Endothelial cell (in vitro differentiated cells): ENCODE results near the gene GKN2. TPM values are rescaled to one million over a fixed set of nuclear protein-coding genes. Genes with fewer than 3 reads are reported as not detected.

Source experiments
- DNase-seq: peaks from one replicate; pipeline ENCODE4 v3.0.0; 2021; ENCODE audit warnings: low spot score
- H3K27ac Mint-ChIP-seq: one replicate; pipeline ENCODE4 v1.8.0; 2021; ENCODE audit warnings: mixed read lengths, inconsistent platforms; ENCODE audit not compliant: unreplicated experiment
- H3K27me3 Mint-ChIP-seq: one replicate; pipeline ENCODE4 v1.8.0; 2021; ENCODE audit warnings: mild to moderate bottlenecking, moderate library complexity, mixed read lengths, inconsistent platforms; ENCODE audit not compliant: unreplicated experiment
- H3K36me3 Mint-ChIP-seq: one replicate; pipeline ENCODE4 v1.8.0; 2021; ENCODE audit warnings: mild to moderate bottlenecking, low read depth, mixed read lengths, inconsistent platforms; ENCODE audit not compliant: unreplicated experiment
- H3K4me1 Mint-ChIP-seq: one replicate; pipeline ENCODE4 v1.8.0; 2021; ENCODE audit warnings: mild to moderate bottlenecking, mixed read lengths, inconsistent platforms; ENCODE audit not compliant: unreplicated experiment
- H3K4me3 Mint-ChIP-seq: one replicate; pipeline ENCODE4 v1.8.0; 2021; ENCODE audit warnings: mild to moderate bottlenecking, mixed read lengths, inconsistent platforms; ENCODE audit not compliant: unreplicated experiment
- H3K9me3 Mint-ChIP-seq: one replicate; pipeline ENCODE4 v1.8.0; 2021; ENCODE audit warnings: mixed read lengths, inconsistent platforms; ENCODE audit not compliant: unreplicated experiment
- total RNA-seq: library from RNA; stranded (reverse); fragmentation: NEBNext Ultra II Directional; extraction: Animal tissue kit (Norgen Biotek cat#: 25700); gene quantifications from one replicate; pipeline ENCODE4 v1.2.1, GENCODE V29; 2021; ENCODE audit not compliant: unreplicated experiment
- TF ChIP-seq, protein P1 (sequence below): fragments of 200-600 bp; sonication (generic); IDR thresholded peaks from one replicate; pipeline ENCODE4 v1.5.0; 2021; ENCODE audit warnings: antibody characterized with exemption; ENCODE audit not compliant: unreplicated experiment

GKN2 gene
- total RNA-seq, 1 donor from 2014 or later: 0.36 TPM

DNA sequence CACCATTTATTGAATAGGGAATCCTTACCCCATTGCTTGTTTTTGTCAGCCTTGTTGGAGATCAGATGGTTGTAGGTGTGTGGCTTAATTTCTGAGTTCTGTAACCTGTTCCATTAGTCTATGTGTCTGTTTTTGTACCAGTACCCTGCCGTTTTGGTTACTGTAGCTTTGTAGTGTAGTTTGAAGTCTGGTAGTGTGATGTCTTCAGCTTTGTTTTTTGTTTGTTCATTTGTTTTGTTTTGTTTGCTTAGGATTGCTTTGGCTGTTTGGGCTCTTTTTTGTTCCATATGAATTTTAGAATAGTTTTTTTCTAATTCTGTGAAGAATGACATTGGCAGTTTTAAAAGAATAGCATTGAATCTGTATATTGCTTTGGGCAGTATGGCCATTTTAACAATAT, 12.7 kb downstream of the GKN2 start:
- Mint-ChIP-seq H3K4me3 (no peak overlapping the region), H3K9me3 (no peaks in the 10 kb centered on the region), H3K27ac (no peak overlapping the region), H3K36me3 (no peaks in the 10 kb centered on the region), H3K27me3 (no peaks in the 10 kb centered on the region), H3K4me1 (peaks cover 4% of the 10 kb centered on the region)
- DNase-seq: no peak
- TF ChIP-seq, protein P1, sequence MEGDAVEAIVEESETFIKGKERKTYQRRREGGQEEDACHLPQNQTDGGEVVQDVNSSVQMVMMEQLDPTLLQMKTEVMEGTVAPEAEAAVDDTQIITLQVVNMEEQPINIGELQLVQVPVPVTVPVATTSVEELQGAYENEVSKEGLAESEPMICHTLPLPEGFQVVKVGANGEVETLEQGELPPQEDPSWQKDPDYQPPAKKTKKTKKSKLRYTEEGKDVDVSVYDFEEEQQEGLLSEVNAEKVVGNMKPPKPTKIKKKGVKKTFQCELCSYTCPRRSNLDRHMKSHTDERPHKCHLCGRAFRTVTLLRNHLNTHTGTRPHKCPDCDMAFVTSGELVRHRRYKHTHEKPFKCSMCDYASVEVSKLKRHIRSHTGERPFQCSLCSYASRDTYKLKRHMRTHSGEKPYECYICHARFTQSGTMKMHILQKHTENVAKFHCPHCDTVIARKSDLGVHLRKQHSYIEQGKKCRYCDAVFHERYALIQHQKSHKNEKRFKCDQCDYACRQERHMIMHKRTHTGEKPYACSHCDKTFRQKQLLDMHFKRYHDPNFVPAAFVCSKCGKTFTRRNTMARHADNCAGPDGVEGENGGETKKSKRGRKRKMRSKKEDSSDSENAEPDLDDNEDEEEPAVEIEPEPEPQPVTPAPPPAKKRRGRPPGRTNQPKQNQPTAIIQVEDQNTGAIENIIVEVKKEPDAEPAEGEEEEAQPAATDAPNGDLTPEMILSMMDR: no peak

DNA sequence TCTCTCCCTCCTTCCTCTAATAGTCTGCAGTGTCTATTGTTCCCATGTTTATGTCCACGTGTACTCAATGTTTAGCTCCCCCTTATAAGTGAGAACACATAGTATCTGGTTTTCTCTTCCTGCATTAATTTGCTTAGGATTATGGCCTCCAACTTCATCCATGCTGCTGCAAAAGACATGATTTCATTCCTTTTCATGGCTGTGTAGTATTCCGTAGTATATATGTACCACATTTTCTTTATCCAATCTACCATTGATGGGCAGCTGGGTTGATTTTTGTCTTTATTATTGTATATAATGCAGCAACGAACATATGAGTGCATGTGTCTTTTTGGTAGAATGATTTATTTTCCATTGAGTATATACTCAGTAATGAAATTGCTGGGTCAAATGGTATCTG, 13.8 kb downstream of the GKN2 start:
- no peak for DNase-seq
- Mint-ChIP-seq H3K4me3 (no peak overlapping the region), H3K9me3 (no peaks in the 10 kb centered on the region), H3K27ac (no peak overlapping the region), H3K4me1 (peaks cover 4% of the 10 kb centered on the region), H3K27me3 (no peaks in the 10 kb centered on the region), H3K36me3 (no peaks in the 10 kb centered on the region)
- TF ChIP-seq, protein P1: no peak

DNA sequence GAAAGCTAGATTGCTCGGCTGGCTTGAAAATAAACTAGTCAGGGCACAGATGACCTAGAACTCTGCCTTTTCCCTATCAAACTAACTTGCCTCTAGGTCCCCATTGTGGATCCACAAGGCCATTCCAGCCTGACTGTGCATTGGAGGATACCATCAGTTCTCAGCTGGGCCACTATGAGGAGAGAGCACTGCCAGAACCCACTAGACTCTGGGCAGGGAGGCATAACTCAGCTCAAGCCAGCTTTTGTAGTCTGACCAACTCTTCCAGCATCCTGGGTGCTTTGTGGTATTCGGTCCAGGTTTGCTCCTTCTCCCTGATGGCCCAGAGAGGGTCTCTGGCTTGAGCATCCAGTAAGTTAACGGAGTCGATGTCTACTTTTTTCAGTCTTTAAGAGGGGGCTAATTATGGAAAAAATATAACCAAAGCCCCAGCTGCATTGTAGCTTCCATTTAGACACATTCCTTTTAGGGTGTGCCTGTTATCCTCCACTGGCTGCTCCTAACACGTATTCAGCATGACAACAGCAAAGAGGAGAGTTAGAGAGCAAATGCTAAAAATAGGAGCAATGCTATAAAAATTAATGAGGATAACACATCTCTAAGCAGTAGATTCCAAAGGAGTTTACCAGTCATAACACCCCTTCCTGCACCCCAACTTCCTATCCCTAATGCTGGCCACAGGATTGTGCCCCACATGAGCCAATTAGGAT, 15.2 kb downstream of the GKN2 start:
- Mint-ChIP-seq H3K27me3 (no peaks in the 10 kb centered on the region), H3K9me3 (no peaks in the 10 kb centered on the region), H3K4me1 (no peaks in the 10 kb centered on the region), H3K36me3 (no peaks in the 10 kb centered on the region), H3K27ac (no peak overlapping the region), H3K4me3 (no peak overlapping the region)
- TF ChIP-seq, protein P1: no peak
- no peak for DNase-seq

DNA sequence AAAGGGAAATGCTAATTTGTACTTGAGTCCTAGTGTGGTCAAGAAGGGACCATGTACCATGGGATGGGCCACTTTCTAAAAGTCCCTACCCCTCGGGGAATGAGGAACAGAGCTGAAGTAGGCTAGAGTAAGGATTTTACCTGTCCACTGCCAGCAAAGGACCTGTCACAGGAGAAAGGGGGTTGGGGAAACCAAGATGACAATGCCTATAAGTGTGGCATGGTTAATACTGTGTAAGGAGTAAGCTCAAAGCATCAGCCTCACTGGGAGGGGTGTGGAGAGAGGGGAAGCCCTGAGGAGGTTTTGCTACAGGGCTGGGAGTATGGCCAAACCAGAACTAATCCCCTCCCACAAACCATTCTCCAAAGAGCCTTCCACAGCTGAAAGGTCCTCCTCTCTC, 15.8 kb downstream of the GKN2 start:
- TF ChIP-seq, protein P1: no peak
- H3K27ac Mint-ChIP-seq: no peak overlapping the region
- no peak for DNase-seq
- H3K4me1 Mint-ChIP-seq: no peaks in the 10 kb centered on the region
- H3K4me3 Mint-ChIP-seq: no peak overlapping the region
- no peaks in the 10 kb centered on the region for H3K9me3 Mint-ChIP-seq
- no peaks in the 10 kb centered on the region for H3K27me3 Mint-ChIP-seq
- H3K36me3 Mint-ChIP-seq: no peaks in the 10 kb centered on the region

DNA sequence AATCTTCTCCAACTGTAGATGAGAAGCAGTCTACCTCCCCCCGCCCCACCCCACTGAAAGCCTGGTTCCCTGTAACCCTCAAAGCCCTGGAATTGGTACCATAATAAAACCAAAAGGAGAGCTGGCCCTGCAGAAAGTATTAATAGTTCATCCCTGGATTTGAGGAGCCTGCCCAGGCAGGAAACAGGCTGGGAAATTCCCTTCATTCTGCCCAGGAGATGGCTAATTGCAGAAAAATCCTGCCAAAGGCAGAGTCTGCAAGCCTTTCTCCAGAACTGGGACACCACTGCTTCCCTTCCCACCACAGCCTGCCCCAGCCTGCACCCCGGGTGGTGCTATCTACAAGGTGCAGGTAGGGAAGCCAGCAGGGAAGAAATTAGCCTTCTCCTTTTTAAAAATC, 16.3 kb downstream of the GKN2 start:
- TF ChIP-seq, protein P1: no peak
- Mint-ChIP-seq H3K9me3 (no peaks in the 10 kb centered on the region), H3K27me3 (no peaks in the 10 kb centered on the region), H3K36me3 (no peaks in the 10 kb centered on the region), H3K4me1 (no peaks in the 10 kb centered on the region), H3K27ac (no peak overlapping the region), H3K4me3 (no peak overlapping the region)
- no peak for DNase-seq
